ENCODE measurements around the gene SPTLC2.
A peak's percentile ranks its signal among the peaks of the same experiment; 100 is the strongest.
"Not testable (repeated sequence)": the region's sequence is repeated elsewhere in the genome, so short reads cannot be mapped to it uniquely, and the experiment has no call there.

SPTLC2 gene

GRCh38 chr14:77616454-77617229, at the start of gene SPTLC2:
Gene SPTLC2 (minus strand): TSS chr14:77616637. CDS start chr14:77616579, 58 bp downstream.
- peak; percentile 91 to 95 (median 94) for DNase-seq (ENCODE audit: low read depth in 3 of 3)

- DNase-seq (ENCODE audit: low read depth in 3 of 3) = no peak
Observed at GRCh38 chr14:77663293-77663692, 46.9 kb upstream of the SPTLC2 start.

- not testable (repeated sequence) for DNase-seq (ENCODE audit: low read depth in 3 of 3)
Observed at GRCh38 chr14:77661562-77661961, 45.1 kb upstream of the SPTLC2 start.

GRCh38 chr14:77660754-77661153, 44.3 kb upstream of the SPTLC2 start:
- DNase-seq (ENCODE audit: low read depth in 3 of 3) = no peak

GRCh38 chr14:77659831-77660230, 43.4 kb upstream of the SPTLC2 start:
- no peak for DNase-seq (ENCODE audit: low read depth in 3 of 3)

GRCh38 chr14:77657280-77657679, 40.8 kb upstream of the SPTLC2 start:
- DNase-seq (ENCODE audit: low read depth in 3 of 3) = no peak

GRCh38 chr14:77654001-77654441, 37.6 kb upstream of the SPTLC2 start:
- DNase-seq (ENCODE audit: low read depth in 3 of 3) = no peak

GRCh38 chr14:77649326-77649725, 32.9 kb upstream of the SPTLC2 start:
- no peak for DNase-seq (ENCODE audit: low read depth in 3 of 3)

GRCh38 chr14:77648520-77649200, 32.2 kb upstream of the SPTLC2 start:
- DNase-seq (ENCODE audit: low read depth in 3 of 3) = no peak

GRCh38 chr14:77647853-77648252, 31.4 kb upstream of the SPTLC2 start:
- no peak for DNase-seq (ENCODE audit: low read depth in 3 of 3)

- DNase-seq (ENCODE audit: low read depth in 3 of 3) = no peak
Observed at GRCh38 chr14:77646907-77647306, 30.5 kb upstream of the SPTLC2 start.

GRCh38 chr14:77645520-77646230, 29.2 kb upstream of the SPTLC2 start:
- DNase-seq (ENCODE audit: low read depth in 3 of 3) = no peak

GRCh38 chr14:77642407-77642806, 26.0 kb upstream of the SPTLC2 start:
- no peak for DNase-seq (ENCODE audit: low read depth in 3 of 3)

GRCh38 chr14:77641534-77642341, 25.3 kb upstream of the SPTLC2 start:
- DNase-seq (ENCODE audit: low read depth in 3 of 3) = peak; percentile 40 to 69 (median 42)

GRCh38 chr14:77640756-77641533, 24.5 kb upstream of the SPTLC2 start:
- DNase-seq (ENCODE audit: low read depth in 3 of 3) = no peak

GRCh38 chr14:77638771-77639171, 22.3 kb upstream of the SPTLC2 start:
- DNase-seq (ENCODE audit: low read depth in 3 of 3) = no peak

GRCh38 chr14:77635869-77636268, 19.4 kb upstream of the SPTLC2 start:
- DNase-seq (ENCODE audit: low read depth in 3 of 3) = not testable (repeated sequence)

GRCh38 chr14:77635466-77635865, 19.0 kb upstream of the SPTLC2 start:
- not testable (repeated sequence) for DNase-seq (ENCODE audit: low read depth in 3 of 3)

- no peak for DNase-seq (ENCODE audit: low read depth in 3 of 3)
Observed at GRCh38 chr14:77630111-77630510, 13.7 kb upstream of the SPTLC2 start.

- no peak for DNase-seq (ENCODE audit: low read depth in 3 of 3)
Observed at GRCh38 chr14:77625360-77625759, 8.9 kb upstream of the SPTLC2 start.

GRCh38 chr14:77623201-77623600, 6.8 kb upstream of the SPTLC2 start:
- DNase-seq (ENCODE audit: low read depth in 3 of 3) = no peak

All from stimulated activated CD4-positive, alpha-beta T cell treated with anti-CD3 and anti-CD28 coated beads, TNF-alpha, amount 100 ng/mL, for 24 hours (primary cell).